ENCODE results near the gene ADAM11.

Gene ADAM11

GRCh38 chr17:44780161-44780560 is 21.4 kb downstream of the ADAM11 start:
- Histone ChIP-seq H3K4me3 (ENCODE audit: low read depth, low read length) (no peak overlapping the region), H3K27ac (ENCODE audit: extremely low read depth, low read depth, low read length) (no peak overlapping the region), H3K4me1 (ENCODE audit: control insufficient read depth, insufficient read depth, low read length) (no peaks in the 10 kb centered on the region), H3K36me3 (ENCODE audit: control insufficient read depth in 2 of 2, insufficient read depth in 1 of 2, low read length in 2 of 2) (peaks cover 0 to 14% of the 10 kb centered on the region in 2 experiments; a peak in 1 of 3 replicates), H3K9me3 (ENCODE audit: control insufficient read depth, insufficient read depth, low read depth, low read length) (no peaks in the 10 kb centered on the region)
- CTCF ChIA-PET: interaction anchor here (0.6 to 18.2 kb wide), 30 partner anchors 9 to 455 kb away, joined by 3 to 461 read pairs (median 5); partner anchors contain the start of genes ACBD4, GJC1 and HIGD1B
- TF ChIP-seq ZNF433 (tag by site-specific recombination; IDR thresholded peaks at IDR 0.05; ENCODE audit: low read depth): no peak
- no peak for TF ChIP-seq ZXDB (tag by site-specific recombination; IDR thresholded peaks at IDR 0.05)
- POLR2A ChIA-PET: no interaction called here

- Histone ChIP-seq H3K4me3 (ENCODE audit: low read depth, low read length) (no peak overlapping the region), H3K4me1 (ENCODE audit: control insufficient read depth, insufficient read depth, low read length) (no peaks in the 10 kb centered on the region), H3K27ac (ENCODE audit: extremely low read depth, low read depth, low read length) (no peak overlapping the region), H3K9me3 (ENCODE audit: control insufficient read depth, insufficient read depth, low read depth, low read length) (no peaks in the 10 kb centered on the region), H3K36me3 (ENCODE audit: control insufficient read depth in 2 of 2, insufficient read depth in 1 of 2, low read length in 2 of 2) (peaks cover 0 to 14% of the 10 kb centered on the region in 2 experiments; a peak in 1 of 3 replicates)
- TF ChIP-seq ZNF221 (tag by site-specific recombination; IDR thresholded peaks at IDR 0.05; ENCODE audit: borderline replicate concordance) (no peak), ZNF175 (tag by site-specific recombination; IDR thresholded peaks at IDR 0.05) (no peak), ZFP41 (tag by site-specific recombination; IDR thresholded peaks at IDR 0.05; ENCODE audit: borderline replicate concordance) (no peak), RBAK (tag by site-specific recombination; IDR thresholded peaks at IDR 0.05) (no peak), ZBTB17 (tag by site-specific recombination; IDR thresholded peaks at IDR 0.05) (no peak), CTCF (tag by site-specific recombination; IDR thresholded peaks at IDR 0.05) (no peak), TRIM28 (IDR thresholded peaks at IDR 0.05; ENCODE audit: borderline replicate concordance, low read length) (no peak), ZNF664 (tag by site-specific recombination; IDR thresholded peaks at IDR 0.05) (no peak)
- POLR2A ChIA-PET: interaction anchor here (1.4 to 1.6 kb wide), 2 partner anchors 13 to 96 kb away, joined by 3 to 4 read pairs; no protein-coding TSS in a partner anchor
- CTCF ChIA-PET: interaction anchor here (0.5 to 18.2 kb wide), 16 partner anchors 8 to 523 kb away, joined by 3 to 461 read pairs (median 4); partner anchors contain the start of genes ACBD4, GJC1 and HIGD1B
Observed at GRCh38 chr17:44780845-44781480, 22.2 kb downstream of the ADAM11 start.

- Histone ChIP-seq H3K36me3 (ENCODE audit: control insufficient read depth in 2 of 2, insufficient read depth in 1 of 2, low read length in 2 of 2) (peaks cover 0 to 14% of the 10 kb centered on the region in 2 experiments; a peak in 1 of 3 replicates), H3K4me3 (ENCODE audit: low read depth, low read length) (no peak overlapping the region), H3K27ac (ENCODE audit: extremely low read depth, low read depth, low read length) (no peak overlapping the region), H3K4me1 (ENCODE audit: control insufficient read depth, insufficient read depth, low read length) (no peaks in the 10 kb centered on the region), H3K9me3 (ENCODE audit: control insufficient read depth, insufficient read depth, low read depth, low read length) (no peaks in the 10 kb centered on the region)
- CTCF ChIA-PET: interaction anchor here (0.5 to 18.2 kb wide), 11 partner anchors 9 to 523 kb away, joined by 3 to 461 read pairs (median 4); partner anchors contain the start of genes GJC1 and HIGD1B
- TF ChIP-seq ZIC2 (tag by site-specific recombination; IDR thresholded peaks at IDR 0.05) (no peak), ZNF341 (tag by site-specific recombination; IDR thresholded peaks at IDR 0.05; ENCODE audit: low read depth) (peak; percentile 87), ZNF114 (tag by site-specific recombination; IDR thresholded peaks at IDR 0.05) (no peak), ZNF423 (tag by site-specific recombination; IDR thresholded peaks at IDR 0.05) (no peak), ZNF292 (tag by site-specific recombination; IDR thresholded peaks at IDR 0.05; ENCODE audit: borderline replicate concordance, low read depth) (no peak), ZNF426 (tag by site-specific recombination; IDR thresholded peaks at IDR 0.05) (no peak), ZNF239 (tag by site-specific recombination; IDR thresholded peaks at IDR 0.05) (no peak), ZNF18 (tag by site-specific recombination; IDR thresholded peaks at IDR 0.05) (0 out of 2 replicates have a peak, but pooled peaks have one; percentile 22), ZNF488 (tag by site-specific recombination; IDR thresholded peaks at IDR 0.05) (no peak), ZNF664 (tag by site-specific recombination; IDR thresholded peaks at IDR 0.05) (no peak), ZNF394 (tag by site-specific recombination; IDR thresholded peaks at IDR 0.05; ENCODE audit: borderline replicate concordance) (no peak), ZNF157 (tag by site-specific recombination; IDR thresholded peaks at IDR 0.05) (no peak)
- POLR2A ChIA-PET: interaction anchor here (0.6 to 1.6 kb wide), 3 partner anchors 13 to 394 kb away, joined by 3 to 4 read pairs (median 3); no protein-coding TSS in a partner anchor
Observed at GRCh38 chr17:44781551-44782325, 22.9 kb downstream of the ADAM11 start.
